ENCODE results near the gene ARRB1. TPM values are rescaled to one million over a fixed set of nuclear protein-coding genes. Genes with fewer than 3 reads are reported as not detected.
"Not testable (repeated sequence)": the region's sequence is repeated elsewhere in the genome, so short reads cannot be mapped to it uniquely, and the experiment has no call there.

ARRB1 gene
- total RNA-seq, 3 donors from 2014 or later: 31.2 to 64.0 (median 42.3) TPM

GRCh38 chr11:75277211-75277805 is 74.2 kb downstream of the ARRB1 start:
- H3K4me3 ChIP-seq: no peak overlapping the region
- peak in 1 of 2 donors; percentile 22 for DNase-seq (ENCODE audit: low spot score in 2 of 2)
- H3K27ac ChIP-seq: no peak overlapping the region
- intact Hi-C loops (cut with DNase I; ENCODE audit: low total_unique reads): loop anchor here (5.0 kb wide), 1 partner anchor 470 kb away; no protein-coding TSS in a partner anchor
- H3K9me3 ChIP-seq: no peaks in the 10 kb centered on the region
- no peaks in the 10 kb centered on the region for H3K4me1 ChIP-seq
- no peak for TF ChIP-seq POLR2A (IDR thresholded peaks at IDR 0.05)
- TF ChIP-seq CTCF (IDR thresholded peaks at IDR 0.05): no peak
- TF ChIP-seq POLR2AphosphoS5 (IDR thresholded peaks at IDR 0.05): no peak
- H3K36me3 ChIP-seq: peaks cover 14% of the 10 kb centered on the region
- no peaks in the 10 kb centered on the region for H3K27me3 ChIP-seq

GRCh38 chr11:75276686-75277085 is 74.8 kb downstream of the ARRB1 start:
- Histone ChIP-seq H3K27ac (no peak overlapping the region), H3K27me3 (no peaks in the 10 kb centered on the region), H3K4me1 (no peaks in the 10 kb centered on the region), H3K36me3 (peaks cover 14% of the 10 kb centered on the region), H3K9me3 (no peaks in the 10 kb centered on the region), H3K4me3 (no peak overlapping the region)
- TF ChIP-seq POLR2AphosphoS5 (IDR thresholded peaks at IDR 0.05) (no peak), CTCF (IDR thresholded peaks at IDR 0.05) (no peak), POLR2A (IDR thresholded peaks at IDR 0.05) (no peak)
- intact Hi-C loops (cut with DNase I; ENCODE audit: low total_unique reads): loop anchor here (5.0 kb wide), 1 partner anchor 469 kb away; no protein-coding TSS in a partner anchor
- DNase-seq (ENCODE audit: low spot score in 2 of 2): no peak

GRCh38 chr11:75276186-75276585 is 75.3 kb downstream of the ARRB1 start:
- Histone ChIP-seq H3K36me3 (peaks cover 14% of the 10 kb centered on the region), H3K4me1 (no peaks in the 10 kb centered on the region), H3K27me3 (no peaks in the 10 kb centered on the region), H3K4me3 (no peak overlapping the region), H3K27ac (no peak overlapping the region), H3K9me3 (no peaks in the 10 kb centered on the region)
- intact Hi-C loops (cut with DNase I; ENCODE audit: low total_unique reads): loop anchor here (5.0 kb wide), 1 partner anchor 469 kb away; no protein-coding TSS in a partner anchor
- DNase-seq (ENCODE audit: low spot score in 2 of 2): no peak
- no peak for TF ChIP-seq CTCF (IDR thresholded peaks at IDR 0.05)

- Histone ChIP-seq H3K27ac (no peak overlapping the region), H3K9me3 (no peaks in the 10 kb centered on the region), H3K36me3 (peaks cover 14% of the 10 kb centered on the region), H3K27me3 (no peaks in the 10 kb centered on the region), H3K4me3 (no peak overlapping the region), H3K4me1 (no peaks in the 10 kb centered on the region)
- intact Hi-C loops (cut with DNase I; ENCODE audit: low total_unique reads): loop anchor here (5.0 kb wide), 1 partner anchor 468 kb away; no protein-coding TSS in a partner anchor
- TF ChIP-seq CTCF (IDR thresholded peaks at IDR 0.05): no peak
- no peak for TF ChIP-seq POLR2AphosphoS5 (IDR thresholded peaks at IDR 0.05)
- TF ChIP-seq POLR2A (IDR thresholded peaks at IDR 0.05): no peak
- peak in 1 of 2 donors; percentile 42 for DNase-seq (ENCODE audit: low spot score in 2 of 2)
Observed at GRCh38 chr11:75275581-75275980, 75.9 kb downstream of the ARRB1 start.

- intact Hi-C loops (cut with DNase I; ENCODE audit: low total_unique reads): loop anchor here (5.0 kb wide), 1 partner anchor 467 kb away; no protein-coding TSS in a partner anchor
- not testable (repeated sequence) for H3K9me3 ChIP-seq, H3K27me3 ChIP-seq, H3K4me3 ChIP-seq, H3K4me1 ChIP-seq, H3K27ac ChIP-seq
- DNase-seq (ENCODE audit: low spot score in 2 of 2): peak in 1 of 2 donors; percentile 22
- H3K36me3 ChIP-seq: peaks cover 14% of the 10 kb centered on the region
Observed at GRCh38 chr11:75274716-75275115, 76.7 kb downstream of the ARRB1 start.
